ENCODE measurements around the gene METTL17.
"Not testable (repeated sequence)": the region's sequence is repeated elsewhere in the genome, so short reads cannot be mapped to it uniquely, and the experiment has no call there.

The METTL17 gene

DNA sequence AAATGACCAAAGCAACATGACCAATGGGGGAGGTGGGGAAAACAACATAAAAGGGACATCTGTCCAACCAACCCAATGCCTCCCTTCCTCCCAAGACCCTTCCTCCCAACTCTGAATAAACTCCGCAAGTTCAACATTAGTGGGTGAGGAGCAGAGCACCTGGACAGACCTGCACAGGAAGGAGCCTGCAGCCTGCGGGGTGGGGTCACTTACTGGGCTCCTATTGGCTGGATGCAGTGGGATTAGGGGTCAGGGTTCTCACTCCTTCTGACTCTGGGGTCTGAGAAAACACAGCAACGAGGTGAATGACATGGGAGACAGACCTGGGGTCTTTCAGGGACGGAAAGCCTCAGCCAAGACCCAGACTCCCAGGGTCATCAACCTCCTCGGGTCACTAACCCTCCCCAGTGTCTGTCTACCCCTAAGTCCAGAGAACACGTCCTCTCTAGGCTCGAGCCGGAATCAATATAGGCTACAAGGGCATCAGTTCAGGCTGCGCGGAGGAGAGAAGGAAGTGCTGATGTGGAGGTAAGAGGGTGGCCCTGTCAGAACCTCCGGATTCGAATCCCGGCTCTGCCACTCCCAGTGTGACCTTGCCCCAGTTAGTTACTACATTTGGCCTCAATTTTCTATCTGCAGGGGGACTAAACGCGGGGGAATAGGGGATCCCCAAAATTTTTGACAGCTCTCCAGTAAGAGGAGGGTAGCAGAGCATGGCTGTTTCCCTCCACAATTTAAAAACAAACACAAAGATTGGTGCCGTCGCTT lies 34.2 kb downstream of the METTL17 start:
- DNase-seq (ENCODE audit: low read depth in 4 of 4, low spot score in 1 of 4) = peak in 1 of 4 experiments; percentile 2

DNA sequence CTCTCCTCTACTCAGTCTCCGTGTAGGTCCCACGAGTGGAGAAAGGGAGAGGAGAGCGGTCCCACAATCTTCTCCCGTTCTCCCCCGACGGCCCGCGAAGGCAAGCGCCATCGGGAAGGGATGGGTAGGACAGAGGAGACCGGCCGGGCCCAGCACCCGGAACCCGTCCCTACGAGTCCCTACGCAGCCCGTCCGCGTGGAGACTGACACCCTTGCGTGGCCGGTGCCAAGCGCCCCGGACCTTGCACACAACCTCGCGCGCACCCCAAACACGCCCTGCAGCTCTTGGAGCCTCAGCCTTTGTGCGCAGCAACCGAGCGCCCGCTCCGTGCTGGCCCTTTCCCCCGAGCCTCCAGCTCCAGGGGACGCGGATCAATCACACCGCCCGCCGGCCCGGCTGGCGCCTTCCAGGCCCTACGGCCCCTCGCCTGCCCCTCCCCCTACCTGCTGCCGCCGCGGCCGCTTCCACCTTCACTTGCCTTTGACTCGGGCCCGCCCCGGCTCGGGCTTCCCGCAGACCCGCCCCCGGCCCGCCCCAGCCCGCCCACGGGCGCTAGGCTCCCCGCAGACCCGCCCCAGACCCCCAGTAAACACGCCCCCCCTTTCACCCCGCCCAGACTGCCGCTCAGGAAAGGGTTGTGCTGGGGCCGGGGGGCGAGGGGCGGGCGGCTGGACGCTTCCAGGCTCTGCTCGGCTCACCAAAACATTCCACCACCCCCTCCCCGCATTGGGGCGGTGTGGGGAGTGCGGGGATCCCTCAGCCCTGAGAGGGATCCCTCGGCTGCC lies 35.0 kb downstream of the METTL17 start, which contains the start of gene NDRG2:
NDRG2 (minus strand) TSS at position 477 of the 786 bp plus-strand sequence. CDS start 1,746 bp downstream, outside the sequence.
- DNase-seq (ENCODE audit: low read depth in 4 of 4, low spot score in 1 of 4) = peak; percentile 40 to 57 (median 46)

DNA sequence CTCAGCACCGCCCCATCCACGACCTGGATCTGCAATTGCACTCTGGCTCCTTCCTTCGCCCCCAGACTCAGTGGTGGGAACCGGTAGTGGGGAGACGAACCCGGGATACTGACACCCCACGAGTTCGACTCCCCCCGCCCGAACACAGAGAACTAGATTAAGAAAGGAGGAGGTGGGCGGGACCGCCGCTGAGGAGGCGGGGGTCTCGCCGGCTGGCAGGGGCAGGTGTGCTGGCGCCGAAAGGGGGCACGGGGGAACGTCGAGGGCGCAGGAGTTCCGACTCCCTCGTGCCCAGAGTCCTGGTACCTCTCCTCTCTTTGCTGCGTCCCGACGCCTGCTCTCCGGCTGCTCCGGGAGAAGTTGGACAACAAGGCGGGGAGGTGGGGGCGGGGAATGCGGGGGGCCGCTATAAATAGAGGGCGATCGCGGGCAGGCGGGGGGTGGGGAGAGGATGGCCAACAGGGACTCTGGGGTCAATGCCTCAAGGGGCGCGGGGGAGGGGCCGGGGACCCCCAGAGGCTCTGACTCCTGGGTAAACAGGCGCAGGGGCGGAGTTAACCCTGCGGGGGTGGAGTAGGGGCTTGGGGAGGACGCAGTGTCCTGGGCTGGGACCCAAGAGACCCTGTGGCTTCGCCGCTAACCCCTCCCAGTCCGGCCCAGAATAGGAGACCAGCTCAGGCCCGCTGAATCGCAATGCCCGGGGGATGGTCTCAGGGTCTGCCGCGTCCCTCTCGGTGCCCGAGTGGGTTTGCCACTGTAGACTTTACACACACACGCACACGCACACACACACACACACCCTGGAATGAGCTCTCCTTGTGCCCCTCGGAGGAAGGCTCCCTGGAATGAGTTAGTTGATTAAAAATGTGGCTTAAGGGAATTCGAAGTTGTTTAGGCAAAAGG lies 35.8 kb downstream of the METTL17 start:
- DNase-seq (ENCODE audit: low read depth in 4 of 4, low spot score in 1 of 4) = no peak

DNA sequence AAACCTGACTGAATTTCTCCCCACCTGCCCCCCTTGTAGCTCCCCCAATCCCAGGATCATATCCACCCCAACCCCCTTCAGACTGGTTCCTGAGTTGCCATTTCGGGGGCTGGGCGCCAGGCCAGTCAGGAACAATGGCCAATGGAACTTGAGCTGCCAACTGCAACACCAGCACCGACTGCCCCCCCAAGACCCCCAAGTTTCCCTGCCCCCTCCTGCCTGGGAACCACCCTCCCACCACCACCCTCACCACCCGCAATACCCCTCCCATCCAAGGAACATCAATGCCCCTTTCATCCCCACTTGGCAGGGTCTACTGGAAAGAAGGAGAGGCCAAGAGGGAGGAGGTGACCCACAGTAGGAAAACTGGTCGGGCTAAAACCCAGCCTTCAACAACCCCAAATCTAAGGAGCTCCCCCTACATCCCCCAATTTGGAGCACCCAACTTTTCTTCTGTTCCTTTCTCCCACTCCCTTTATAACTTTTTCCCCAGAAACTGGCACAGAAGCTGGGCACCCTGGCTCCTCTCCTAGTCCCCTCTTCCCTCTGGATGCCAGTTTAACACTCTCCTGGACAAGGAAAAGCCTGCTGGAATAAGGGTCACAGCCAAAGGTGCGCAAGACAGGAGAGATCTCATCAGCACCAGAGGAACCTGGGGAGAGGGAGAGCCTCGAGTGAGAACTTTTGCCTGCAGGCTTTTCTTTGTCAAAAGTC lies 36.7 kb downstream of the METTL17 start:
- no peak for DNase-seq (ENCODE audit: low read depth in 4 of 4, low spot score in 1 of 4)

DNA sequence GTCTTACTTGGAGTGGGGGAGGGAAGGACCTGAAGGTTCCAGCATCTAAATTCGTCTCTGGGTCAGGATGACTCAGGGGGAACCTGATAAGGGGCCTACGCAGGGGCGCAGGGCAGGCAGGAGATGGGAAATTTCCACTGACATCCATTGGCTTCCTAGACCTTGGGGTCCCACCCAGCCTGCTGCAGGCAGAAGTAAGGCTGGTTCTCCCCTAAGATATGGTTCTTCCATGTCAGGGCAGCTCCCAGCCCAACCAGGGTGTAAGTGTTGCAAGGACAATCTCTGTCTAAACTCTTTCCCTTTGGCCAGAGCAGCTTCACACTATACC lies 37.2 kb downstream of the METTL17 start:
- DNase-seq (ENCODE audit: low read depth in 4 of 4, low spot score in 1 of 4) = no peak

DNA sequence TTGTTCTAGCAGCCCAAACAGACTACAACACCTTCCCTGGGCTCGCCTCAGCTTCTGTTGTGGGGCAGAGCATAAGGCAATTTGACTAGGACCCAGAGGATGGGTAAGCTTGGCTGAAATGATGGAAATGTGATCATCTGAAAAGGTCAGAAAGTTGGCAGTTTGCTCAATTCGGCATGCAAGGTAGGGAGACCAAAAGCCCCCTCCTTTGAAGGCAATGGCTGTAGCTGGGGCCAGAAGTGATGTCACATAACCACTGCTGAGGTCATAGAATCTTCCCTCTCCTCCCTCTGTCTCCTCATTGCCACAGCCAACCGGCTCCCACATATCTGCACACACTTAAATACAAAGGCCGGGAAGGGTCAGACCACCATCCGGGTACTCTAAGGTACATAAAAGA lies 40.1 kb downstream of the METTL17 start, which contains the start of gene TPPP2:
TPPP2 (plus strand) TSS at position 301 of the 400 bp plus-strand sequence. CDS start 365 bp downstream, outside the sequence.
- DNase-seq (ENCODE audit: low read depth in 4 of 4, low spot score in 1 of 4) = no peak

DNA sequence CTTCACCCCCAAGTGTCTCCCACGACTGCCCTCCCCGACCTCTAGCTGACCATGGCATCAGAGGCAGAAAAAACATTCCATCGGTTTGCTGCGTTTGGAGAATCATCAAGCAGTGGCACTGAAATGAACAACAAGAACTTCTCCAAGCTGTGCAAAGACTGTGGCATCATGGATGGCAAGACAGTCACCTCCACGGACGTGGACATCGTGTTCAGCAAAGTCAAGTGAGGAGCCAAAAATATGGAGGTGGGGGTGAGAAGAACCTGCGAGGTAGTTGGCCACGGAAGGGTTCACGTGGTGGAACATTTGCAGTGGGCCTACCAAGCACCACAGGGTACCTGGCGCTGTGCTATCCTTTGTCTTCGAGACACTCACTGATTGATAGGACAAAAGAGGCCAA lies 40.8 kb downstream of the METTL17 start:
- no peak for DNase-seq (ENCODE audit: low read depth in 4 of 4, low spot score in 1 of 4)

DNA sequence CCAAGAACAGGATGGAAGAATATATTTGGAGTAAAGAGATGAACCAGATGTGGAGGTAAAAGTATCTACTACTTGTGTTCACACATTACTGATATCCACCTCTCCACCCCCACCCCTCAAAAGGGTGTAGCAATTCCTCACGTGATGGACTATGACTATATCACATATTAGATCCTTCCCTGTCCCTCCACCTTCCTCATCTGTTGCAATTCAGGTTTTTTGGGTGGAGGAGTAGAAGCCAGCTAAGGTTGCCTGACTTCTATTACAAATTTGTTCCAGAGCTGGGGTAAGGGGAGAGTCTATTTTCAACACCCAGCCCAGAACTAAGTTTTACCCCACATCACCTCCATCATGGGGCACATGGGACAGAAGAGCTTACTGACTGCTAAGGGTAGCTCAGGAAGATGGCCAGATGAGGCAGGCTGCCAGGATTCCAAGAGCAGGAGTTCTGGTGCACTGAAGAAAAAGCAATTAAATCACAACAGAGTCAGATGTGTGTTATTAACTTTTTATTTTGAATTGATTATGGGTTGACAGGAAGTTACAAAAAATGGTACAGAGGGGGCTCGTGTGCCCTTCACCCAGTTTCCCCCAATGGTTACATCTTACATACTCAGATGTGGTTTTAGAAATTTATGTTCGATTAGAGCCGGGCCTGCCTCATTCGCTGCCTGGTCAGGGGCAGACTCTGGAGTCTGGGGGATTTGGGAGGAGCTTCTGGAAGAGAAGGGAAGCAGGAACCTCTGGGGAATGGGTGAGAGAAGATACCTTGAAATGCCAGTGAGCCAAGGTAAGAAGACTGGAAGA lies 42.7 kb downstream of the METTL17 start:
- DNase-seq (ENCODE audit: low read depth in 4 of 4, low spot score in 1 of 4) = no peak

DNA sequence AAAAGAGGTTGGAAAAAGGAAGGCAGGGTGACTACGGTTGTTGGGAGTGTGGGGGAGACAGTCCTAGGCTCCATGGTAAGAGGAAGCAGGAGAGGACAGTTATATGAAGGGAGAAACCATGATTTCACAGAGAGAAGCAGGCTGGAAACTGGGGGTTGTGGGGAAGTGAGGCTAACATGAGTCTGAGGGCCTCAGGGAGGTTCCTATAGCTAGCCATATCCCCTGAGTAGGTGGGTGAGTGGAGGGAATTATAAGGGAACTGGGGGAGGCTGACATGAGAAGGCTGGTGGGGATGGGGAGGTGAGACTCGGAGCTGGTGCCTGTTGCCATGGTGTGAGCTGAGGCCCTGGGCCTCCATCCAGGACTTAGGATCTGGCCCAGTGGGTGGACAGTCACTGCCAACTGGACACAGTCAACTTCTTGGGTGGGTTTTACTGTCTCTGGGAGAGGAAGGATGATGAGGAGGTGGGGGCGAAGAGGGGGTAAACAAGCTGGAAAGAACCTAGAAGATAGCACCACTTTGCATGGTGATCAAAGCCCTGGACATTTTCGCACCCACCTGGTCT lies 43.4 kb downstream of the METTL17 start:
- DNase-seq (ENCODE audit: low read depth in 4 of 4, low spot score in 1 of 4) = no peak

DNA sequence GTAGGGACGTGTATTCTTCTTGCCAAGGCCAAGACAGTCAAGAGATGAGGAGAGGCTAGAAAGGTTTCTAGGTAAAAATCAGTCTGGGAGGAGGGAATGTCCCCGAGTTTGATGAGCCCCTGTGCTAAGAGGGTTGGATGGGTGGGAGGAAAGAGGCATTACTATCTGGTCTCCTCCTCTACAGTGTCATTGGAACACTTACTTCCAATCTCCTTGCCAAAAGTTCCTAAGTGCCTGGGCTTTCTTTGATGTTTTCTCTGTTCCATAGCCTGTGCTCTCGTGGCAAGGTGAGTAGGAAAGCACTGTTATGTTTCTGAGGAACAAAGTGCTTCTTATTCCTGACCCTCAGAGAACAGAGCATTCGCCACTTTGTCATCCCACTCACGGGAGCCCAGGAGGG lies 44.9 kb downstream of the METTL17 start, which contains the start of gene RNASE13:
RNASE13 (minus strand) TSS at position 101 of the 400 bp plus-strand sequence. CDS start 519 bp downstream, outside the sequence.
- DNase-seq (ENCODE audit: low read depth in 4 of 4, low spot score in 1 of 4) = no peak

DNA sequence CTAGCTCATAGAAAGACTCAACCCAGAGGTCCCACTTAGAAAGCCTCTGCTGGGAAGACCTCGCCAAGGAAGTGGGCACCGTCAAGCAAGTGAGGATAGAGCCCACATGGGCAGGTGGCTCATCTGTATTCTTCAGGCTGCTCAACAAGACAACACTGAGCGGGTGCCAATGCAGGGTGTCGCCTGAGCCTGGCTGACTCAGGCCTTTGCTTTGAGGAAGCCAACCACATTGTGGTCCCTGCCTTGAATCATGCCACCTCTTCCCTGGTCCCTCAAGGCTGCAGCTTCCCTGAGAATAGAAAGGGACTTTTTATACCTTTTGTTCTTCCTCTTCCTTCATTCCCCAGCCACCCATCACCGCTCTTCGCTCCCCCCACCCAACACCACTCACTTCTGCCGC lies 47.0 kb downstream of the METTL17 start:
- no peak for DNase-seq (ENCODE audit: low read depth in 4 of 4, low spot score in 1 of 4)

DNA sequence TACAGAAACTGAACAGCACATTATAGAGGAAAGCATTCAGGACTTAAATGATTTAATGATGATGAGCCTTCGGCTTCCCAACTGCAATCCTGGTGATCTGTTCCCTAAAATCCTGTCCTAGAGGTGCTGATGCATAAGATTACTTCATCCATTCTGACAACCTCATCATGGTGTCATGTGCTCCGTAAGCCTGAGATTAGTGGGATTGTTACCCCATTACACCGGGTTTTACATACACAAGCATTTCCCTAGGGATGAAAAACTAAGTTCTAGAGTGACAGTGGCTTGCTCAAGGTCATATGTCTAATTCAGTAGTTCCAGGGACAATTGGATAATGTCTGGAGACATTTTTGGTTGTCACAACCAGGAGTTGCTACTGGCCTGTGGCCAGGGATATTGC lies 47.4 kb downstream of the METTL17 start:
- no peak for DNase-seq (ENCODE audit: low read depth in 4 of 4, low spot score in 1 of 4)

DNA sequence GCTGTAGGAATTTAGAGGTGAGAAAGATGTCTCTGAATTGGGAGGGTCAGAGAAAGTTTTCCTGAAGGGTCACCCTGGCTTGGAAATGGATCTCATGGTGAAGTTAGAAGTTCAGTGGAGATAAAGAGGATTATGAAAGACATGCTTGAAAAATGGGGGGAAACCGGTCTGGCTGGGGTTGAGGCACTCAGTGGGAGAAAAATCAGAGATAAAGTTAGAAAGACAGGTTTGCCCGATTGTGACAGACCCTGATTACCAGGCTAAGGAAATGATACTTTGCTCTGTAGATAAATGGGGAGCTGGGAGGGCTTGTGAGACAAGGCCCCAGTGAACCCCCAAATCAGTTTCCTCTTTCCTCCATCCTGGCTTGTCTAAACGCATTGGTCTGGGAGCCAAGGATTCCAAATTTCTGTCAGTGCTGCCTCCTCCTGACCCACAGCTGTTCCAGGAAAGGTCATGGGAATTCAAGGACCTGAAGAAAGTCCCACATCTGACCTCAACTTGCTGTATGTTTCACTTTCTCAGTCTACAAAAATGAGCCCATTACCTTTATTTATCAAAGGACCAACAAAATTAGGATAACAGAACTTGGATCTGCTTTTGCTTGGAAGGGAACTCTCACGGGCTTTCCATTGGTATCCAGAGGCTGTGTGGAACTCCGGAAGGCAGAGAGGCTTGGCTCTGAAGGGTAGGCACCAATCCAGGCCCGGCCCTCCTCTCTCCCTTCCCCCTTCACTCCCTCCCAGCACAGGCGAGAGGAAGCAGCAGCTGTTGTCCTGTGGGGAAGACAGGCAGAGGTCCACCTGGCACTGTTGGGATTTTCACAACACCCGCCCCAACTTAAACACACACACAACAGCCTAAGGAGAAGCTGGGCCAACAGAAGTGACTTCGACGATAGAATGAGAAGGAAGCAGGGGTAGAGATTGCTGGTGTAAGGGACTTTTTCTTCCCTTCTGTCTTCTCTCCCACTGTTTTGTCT lies 49.0 kb downstream of the METTL17 start:
- DNase-seq (ENCODE audit: low read depth in 4 of 4, low spot score in 1 of 4) = no peak

DNA sequence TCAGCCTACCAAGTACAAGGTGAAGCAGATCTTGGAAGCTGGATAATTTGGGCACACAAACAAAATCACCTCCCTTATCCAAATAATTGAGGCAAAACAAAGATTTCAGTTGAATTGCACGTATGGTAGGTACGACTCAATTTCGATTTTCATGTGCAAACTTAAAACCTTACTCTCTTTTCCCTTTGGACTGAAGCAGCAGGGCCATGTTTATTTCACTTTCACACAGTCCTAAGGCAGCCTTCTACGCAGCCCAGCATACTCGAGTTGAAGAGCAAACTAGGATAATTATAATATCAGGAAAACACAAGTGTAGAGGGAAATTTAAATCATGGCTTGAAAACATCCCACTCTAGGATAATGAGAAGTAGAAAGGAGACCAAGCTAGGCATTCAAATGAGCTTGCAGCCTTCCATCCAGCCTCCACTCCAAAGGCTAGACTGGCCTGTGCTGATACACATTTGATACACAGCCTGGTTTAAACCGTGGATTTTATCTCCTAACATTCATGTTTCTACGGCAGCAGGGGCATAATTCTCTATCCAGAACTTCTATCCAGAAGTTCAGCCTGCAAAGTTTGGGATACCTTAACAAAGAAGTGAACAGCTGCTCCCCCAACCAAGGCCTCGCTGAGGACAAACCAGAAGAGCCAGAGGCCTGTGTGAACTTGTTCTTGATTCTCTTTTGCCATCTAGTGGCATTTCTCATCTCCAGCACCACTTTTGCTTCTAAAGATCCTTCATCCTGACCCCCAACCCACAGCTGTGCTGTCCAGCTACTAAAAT lies 50.0 kb downstream of the METTL17 start:
- DNase-seq (ENCODE audit: low read depth in 4 of 4, low spot score in 1 of 4) = no peak

DNA sequence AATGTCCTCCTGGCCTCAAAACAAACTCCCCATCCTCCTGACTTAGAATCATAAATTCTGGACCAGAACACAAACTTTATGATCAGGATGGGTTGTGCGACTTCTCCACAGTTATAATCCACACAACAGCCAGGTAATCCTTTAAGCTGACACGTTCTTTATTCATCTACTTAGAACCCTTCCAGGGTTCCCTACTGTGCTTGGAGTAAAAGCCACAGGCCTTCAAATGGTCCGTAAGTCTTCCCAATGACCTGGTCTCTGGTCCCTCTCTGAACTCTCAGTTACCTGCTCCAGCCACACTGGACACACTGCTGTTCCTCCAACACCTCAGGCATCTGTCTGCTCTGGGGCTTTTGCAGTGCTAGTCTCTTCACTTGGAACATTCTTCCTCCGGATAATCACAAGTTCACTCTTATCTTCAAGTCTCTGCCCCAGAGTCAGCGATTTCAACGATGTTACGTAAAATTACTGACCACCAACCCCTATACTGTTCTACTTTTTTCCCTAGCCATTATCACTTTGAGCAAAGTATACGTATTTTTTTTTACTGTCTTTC lies 50.7 kb downstream of the METTL17 start:
- DNase-seq (ENCODE audit: low read depth in 4 of 4, low spot score in 1 of 4) = no peak

DNA sequence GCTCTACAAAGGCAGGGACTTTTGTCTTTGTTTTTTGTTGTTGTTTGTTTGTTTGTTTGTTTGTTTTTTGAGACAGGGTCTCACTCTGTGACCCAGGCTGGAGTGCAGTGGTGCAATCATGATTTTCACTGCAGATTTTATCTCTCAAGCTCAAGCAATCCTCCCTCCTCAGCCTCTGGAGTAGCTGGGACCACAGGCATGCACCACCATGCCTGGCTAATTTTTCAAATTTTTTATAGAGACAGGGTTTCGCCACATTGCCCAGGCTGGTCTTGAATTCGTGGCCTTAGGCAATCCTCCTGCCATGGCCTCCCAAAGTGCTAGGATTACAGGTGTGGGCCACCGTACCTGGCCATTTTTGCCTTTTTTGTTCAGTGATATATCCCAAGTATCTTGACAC lies 51.2 kb downstream of the METTL17 start:
- not testable (repeated sequence) for DNase-seq (ENCODE audit: low read depth in 4 of 4, low spot score in 1 of 4)

All from stimulated activated CD4-positive, alpha-beta T cell treated with anti-CD3 and anti-CD28 coated beads, Interleukin-1b, Interleukin-23, amount 100 ng/mL, for 24 hours (primary cell).